Cardiac fibroblast (primary cell): ENCODE measurements around the gene CIZ1.

Experiments
- DNase-seq, 2 donors: peaks; one replicate each; pipeline versions ENCODE4 v3.0.0 to v3.0.0-alpha.2; 2010; ENCODE audit warnings: low read depth in 2 of 2
- H3K4me3 ChIP-seq, 2 donors: replicated peaks in 1 of 2; 1 replicate in 1 of 2; 2 replicates in 1 of 2; pipeline ENCODE4 v1.5.1; 2011; ENCODE audit warnings: low read depth in 2 of 2, low read length in 2 of 2, mild to moderate bottlenecking in 2 of 2, moderate library complexity in 1 of 2
- CTCF ChIP-seq: IDR thresholded peaks from one replicate; pipeline ENCODE4 v1.5.1; 2011; ENCODE audit warnings: low read depth, mild to moderate bottlenecking, low read length, inconsistent platforms

Gene CIZ1

GRCh38 chr9:128204858-128205257 lies 13.5 kb upstream of the CIZ1 start:
- TF ChIP-seq CTCF: no peak
- no peak for DNase-seq
- no peak overlapping the region for H3K4me3 ChIP-seq

- TF ChIP-seq CTCF: no peak
- peak overlapping the region; percentile 58 to 73 for H3K4me3 ChIP-seq
- DNase-seq: peak; percentile 29 to 33
Measured at GRCh38 chr9:128203707-128204551, 12.6 kb upstream of the CIZ1 start.

GRCh38 chr9:128203024-128203706 lies 11.8 kb upstream of the CIZ1 start, which contains the start of gene DNM1:
TSS of gene DNM1 (plus strand) at chr9:128203379. CDS start at chr9:128203471, 92 bp downstream.
- peak; percentile 40 to 63 for DNase-seq
- H3K4me3 ChIP-seq: peak within 1 kb of the TSS; percentile 58 to 73
- TF ChIP-seq CTCF: peak; percentile 31

DNA sequence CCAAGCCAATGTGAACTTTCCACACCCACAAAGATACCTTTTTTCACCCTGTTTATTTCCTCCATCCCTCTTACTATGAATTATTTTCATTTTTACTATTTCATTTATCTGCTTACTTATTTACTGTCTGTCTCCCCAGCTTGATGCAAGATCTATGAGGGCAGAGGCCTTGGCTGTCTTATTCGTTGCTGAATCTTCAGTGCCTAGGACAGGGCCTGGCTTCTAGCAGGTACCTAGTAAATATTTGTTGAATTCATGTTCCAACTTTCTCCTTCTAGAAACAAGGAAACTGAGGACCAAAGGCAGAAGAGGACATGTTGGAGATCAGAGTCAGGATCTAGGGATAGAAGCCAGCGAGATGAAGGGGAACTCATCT lies 11.3 kb upstream of the CIZ1 start:
- no peak for DNase-seq
- H3K4me3 ChIP-seq: no peak overlapping the region
- no peak for TF ChIP-seq CTCF

DNA sequence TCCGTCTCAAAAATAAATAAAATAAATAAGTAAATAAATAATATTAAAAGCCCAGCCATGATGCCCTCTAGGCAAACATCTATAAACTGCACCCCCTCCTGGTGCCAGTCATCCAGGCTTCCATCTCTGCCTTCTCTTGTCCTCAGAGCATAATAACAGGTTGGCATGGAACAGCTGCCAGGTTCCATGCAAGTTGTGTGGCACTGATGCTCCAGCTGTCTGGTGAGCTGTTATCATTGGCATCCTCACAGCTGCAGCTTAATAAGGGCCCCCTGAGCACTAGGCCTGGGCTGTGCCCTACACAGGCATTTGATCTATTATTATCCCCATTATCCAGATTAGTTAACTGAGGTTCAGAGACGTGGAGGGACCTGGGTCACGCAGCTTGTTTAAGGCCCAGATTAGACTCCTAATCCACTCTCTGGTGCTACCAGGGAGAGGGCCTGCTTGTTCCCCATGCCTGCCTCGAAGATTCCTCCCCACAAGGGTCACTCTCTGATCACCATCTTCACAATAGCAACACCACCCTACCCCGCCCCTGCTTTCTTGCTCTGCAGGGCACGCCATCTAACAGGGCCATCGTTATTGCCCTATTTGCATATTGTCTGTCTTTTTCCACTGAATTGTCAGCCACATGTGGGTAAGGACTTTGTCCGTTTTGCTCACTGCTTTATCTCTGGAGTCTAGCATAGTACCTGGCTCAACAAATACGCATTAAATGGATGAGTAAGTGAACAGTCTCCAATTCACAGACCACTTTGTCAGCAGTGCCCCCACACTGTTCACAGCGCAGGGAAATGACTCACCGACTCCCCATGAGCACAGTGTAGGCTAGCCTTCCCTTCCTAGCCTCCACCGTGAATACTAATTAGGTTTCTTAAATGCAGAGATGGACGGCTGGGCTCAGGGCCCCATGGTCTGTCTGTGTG lies 10.3 kb upstream of the CIZ1 start:
- TF ChIP-seq CTCF: no peak
- peak in 1 of 2 donors; percentile 40 for DNase-seq

GRCh38 chr9:128193469-128194096 lies 2.2 kb upstream of the CIZ1 start:
- TF ChIP-seq CTCF: no peak
- no peak overlapping the region for H3K4me3 ChIP-seq
- DNase-seq: no peak

More for the DNA sequence above, 10.3 kb upstream of the CIZ1 start:
- no peak overlapping the region for H3K4me3 ChIP-seq
